GM21360 (cell line): ENCODE data around the gene MCTP2.

ENCODE experiments used
- ATAC-seq: cut with Tn5 transposase; IDR thresholded peaks from one replicate; pipeline ENCODE4 v1.9.1; 2021; ENCODE audit warnings: mild to moderate bottlenecking, moderate library complexity; ENCODE audit not compliant: unreplicated experiment

The MCTP2 gene

GRCh38 chr15:94381384-94381783 is 150.0 kb downstream of the MCTP2 start:
- ATAC-seq: no peak

GRCh38 chr15:94383041-94383440 is 151.7 kb downstream of the MCTP2 start:
- no peak for ATAC-seq

GRCh38 chr15:94383706-94384105 is 152.3 kb downstream of the MCTP2 start:
- no peak for ATAC-seq

- no peak for ATAC-seq
Observed at GRCh38 chr15:94385441-94385840, 154.1 kb downstream of the MCTP2 start.

- no peak for ATAC-seq
Observed at GRCh38 chr15:94386351-94386750, 155.0 kb downstream of the MCTP2 start.

GRCh38 chr15:94387442-94387841 is 156.1 kb downstream of the MCTP2 start:
- no peak for ATAC-seq

- peak; percentile 49 for ATAC-seq
Observed at GRCh38 chr15:94387849-94388441, 156.6 kb downstream of the MCTP2 start.

- no peak for ATAC-seq
Observed at GRCh38 chr15:94395640-94396039, 164.3 kb downstream of the MCTP2 start.

GRCh38 chr15:94397337-94397736 is 166.0 kb downstream of the MCTP2 start:
- no peak for ATAC-seq

- ATAC-seq: no peak
Observed at GRCh38 chr15:94398001-94398400, 166.6 kb downstream of the MCTP2 start.

- no peak for ATAC-seq
Observed at GRCh38 chr15:94400526-94401298, 169.4 kb downstream of the MCTP2 start.

GRCh38 chr15:94403331-94403730 is 172.0 kb downstream of the MCTP2 start:
- ATAC-seq: no peak

GRCh38 chr15:94404733-94405283 is 173.4 kb downstream of the MCTP2 start:
- ATAC-seq: no peak

- no peak for ATAC-seq
Observed at GRCh38 chr15:94411285-94411684, 179.9 kb downstream of the MCTP2 start.

GRCh38 chr15:94411846-94412245 is 180.5 kb downstream of the MCTP2 start:
- no peak for ATAC-seq

GRCh38 chr15:94412979-94413746 is 181.8 kb downstream of the MCTP2 start:
- ATAC-seq: peak; percentile 85

GRCh38 chr15:94414916-94415315 is 183.6 kb downstream of the MCTP2 start:
- no peak for ATAC-seq

- no peak for ATAC-seq
Observed at GRCh38 chr15:94416267-94416666, 184.9 kb downstream of the MCTP2 start.

GRCh38 chr15:94416820-94417219 is 185.5 kb downstream of the MCTP2 start:
- no peak for ATAC-seq

GRCh38 chr15:94417501-94418293 is 186.3 kb downstream of the MCTP2 start:
- no peak for ATAC-seq

- no peak for ATAC-seq
Observed at GRCh38 chr15:94421706-94422105, 190.3 kb downstream of the MCTP2 start.
